SW480 (cell line): ENCODE results near the gene FAXC.
"Not testable (repeated sequence)": the region's sequence is repeated elsewhere in the genome, so short reads cannot be mapped to it uniquely, and the experiment has no call there.

Experiments used
- DNase-seq: peaks from one replicate; pipeline ENCODE4 v3.0.0-alpha.2; 2016; ENCODE audit warnings: low spot score

FAXC gene

GRCh38 chr6:99285881-99286280, 63.6 kb downstream of the FAXC start:
- DNase-seq = no peak

DNA sequence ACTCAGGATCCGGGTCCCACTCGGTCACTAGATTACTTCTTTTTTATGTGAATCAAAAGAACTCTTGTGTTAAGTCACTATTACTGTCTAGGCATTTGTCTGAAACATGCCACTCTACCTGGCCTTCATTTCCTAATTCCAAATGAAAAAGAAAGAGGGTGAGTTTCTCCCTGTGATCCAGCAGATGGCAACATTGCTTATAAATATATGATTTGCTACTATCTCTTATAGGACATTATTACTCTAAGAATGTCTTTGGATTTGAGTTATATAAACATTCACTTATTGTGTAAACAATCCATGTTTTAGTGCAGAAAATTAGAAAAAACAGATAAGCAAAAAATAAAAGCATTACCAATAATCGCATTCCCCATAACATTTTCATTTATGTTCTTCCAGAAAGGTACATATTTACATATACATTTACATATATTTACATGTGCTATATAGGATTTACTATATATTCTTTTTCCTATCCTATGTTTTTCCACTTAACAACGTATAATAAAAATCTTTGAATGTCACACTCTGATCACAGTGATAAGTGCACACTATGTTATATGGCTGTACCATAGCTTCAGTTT, 66.9 kb downstream of the FAXC start:
- DNase-seq = peak; percentile 45

- DNase-seq = no peak
These were observed 72.7 kb downstream of the FAXC start for GRCh38 chr6:99276747-99277146.

DNA sequence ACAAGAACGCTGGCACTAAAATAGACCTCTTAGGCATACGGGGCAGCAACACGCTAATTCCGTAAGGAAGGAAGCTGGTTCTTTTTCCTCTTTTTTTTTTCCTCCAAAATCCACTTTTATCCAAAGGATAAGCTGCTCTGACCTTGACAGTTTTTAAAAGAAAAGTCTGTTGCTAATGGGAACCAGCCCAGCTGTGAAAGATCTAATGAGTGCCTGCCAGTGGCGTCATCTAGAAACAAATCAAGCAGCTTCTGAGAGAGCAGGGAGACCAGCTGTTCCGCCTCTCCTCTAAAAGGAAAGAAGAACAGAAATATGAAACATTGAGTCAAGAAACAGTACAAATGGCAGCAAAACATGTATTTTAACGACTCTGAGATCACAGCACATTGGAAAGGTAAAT, 78.6 kb downstream of the FAXC start:
- DNase-seq = no peak

DNA sequence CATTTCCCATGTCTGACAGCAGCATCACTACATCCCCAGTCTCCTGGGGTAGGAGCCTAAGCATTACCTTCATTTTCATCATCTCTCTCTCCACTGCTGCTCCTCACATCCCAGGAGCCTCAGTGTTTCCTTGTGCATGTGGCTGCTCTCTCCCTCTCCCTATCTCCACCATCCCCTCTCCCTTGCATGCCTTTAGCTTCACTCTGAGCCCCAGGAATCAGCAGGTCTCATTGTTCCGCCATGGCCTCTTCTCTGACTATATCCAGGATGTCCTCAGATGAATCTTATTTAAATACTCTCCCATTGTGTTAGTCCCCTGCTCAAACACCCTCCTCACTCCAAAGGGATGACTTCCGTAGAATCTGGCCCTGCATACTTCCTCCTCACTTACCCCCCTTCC, 79.4 kb downstream of the FAXC start:
- DNase-seq = no peak

- no peak for DNase-seq
These were observed 80.3 kb downstream of the FAXC start for GRCh38 chr6:99269207-99269606.

DNA sequence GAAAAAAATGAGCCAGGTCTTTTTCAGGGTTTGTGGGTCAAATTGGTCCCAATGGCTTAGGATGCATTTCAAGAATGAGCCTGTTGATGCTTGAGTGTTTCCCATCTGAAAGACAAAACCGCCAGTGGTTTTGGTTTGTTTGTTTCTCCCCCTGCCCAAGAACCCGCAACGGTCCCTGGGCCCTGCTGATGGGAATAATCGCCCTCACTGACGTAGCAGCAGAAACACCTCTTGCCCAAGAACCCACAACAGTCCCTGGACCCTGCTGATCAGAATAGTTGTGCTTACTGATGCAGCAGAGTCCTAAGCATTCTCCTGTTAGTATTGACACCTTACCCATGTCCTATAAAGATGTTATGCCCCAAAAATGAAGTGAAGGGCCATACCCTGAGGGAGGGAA, 82.5 kb downstream of the FAXC start:
- not testable (repeated sequence) for DNase-seq

GRCh38 chr6:99265447-99265846, 84.0 kb downstream of the FAXC start:
- not testable (repeated sequence) for DNase-seq

- no peak for DNase-seq
These were observed 94.6 kb downstream of the FAXC start for GRCh38 chr6:99254616-99255550.

DNA sequence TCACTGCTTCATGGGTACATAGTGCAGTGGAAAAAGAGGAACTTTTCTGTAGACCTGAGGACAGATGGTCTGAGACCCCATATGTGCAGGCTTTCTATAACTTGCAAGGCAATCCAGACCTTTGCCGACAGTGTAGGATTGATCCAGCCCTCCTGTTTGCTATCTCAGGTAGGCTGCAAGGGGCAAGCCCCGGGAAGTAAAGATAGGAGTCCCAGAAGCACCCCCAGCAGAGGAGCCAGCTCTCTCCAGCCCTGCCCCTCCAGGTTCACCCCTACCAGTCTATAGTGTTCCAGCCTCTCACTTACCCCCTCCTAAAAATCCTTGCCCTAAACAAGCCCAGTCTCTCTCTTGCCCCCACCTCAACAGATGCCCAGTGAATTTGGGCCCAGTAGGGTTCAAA, 96.2 kb downstream of the FAXC start:
- DNase-seq = no peak

DNA sequence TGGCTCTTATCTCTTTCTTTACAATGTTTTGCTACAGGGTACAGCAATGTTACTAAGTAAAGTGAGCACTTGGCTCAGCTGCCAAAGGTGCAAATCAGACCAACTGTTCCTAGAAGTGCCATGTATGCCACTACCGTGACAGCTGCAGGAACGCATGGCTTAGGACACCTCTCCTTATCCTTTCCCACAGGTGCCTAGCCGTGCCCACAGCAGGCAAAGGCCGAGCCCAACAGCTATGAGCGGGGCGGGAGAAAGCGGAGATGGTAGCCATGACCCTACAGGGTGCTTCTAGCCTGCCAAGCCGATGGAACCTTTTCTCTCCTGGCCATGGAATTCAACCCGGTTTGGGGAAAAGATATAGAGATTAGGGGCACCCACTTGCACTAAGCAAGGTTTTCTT, 97.1 kb downstream of the FAXC start:
- no peak for DNase-seq

GRCh38 chr6:99250476-99250875, 99.0 kb downstream of the FAXC start:
- DNase-seq = no peak

GRCh38 chr6:99246602-99247001, 102.9 kb downstream of the FAXC start:
- DNase-seq = no peak

- DNase-seq = peak; percentile 42
These were observed 107.5 kb downstream of the FAXC start for GRCh38 chr6:99241905-99242534.

GRCh38 chr6:99236010-99236409, 113.5 kb downstream of the FAXC start:
- DNase-seq = no peak

DNA sequence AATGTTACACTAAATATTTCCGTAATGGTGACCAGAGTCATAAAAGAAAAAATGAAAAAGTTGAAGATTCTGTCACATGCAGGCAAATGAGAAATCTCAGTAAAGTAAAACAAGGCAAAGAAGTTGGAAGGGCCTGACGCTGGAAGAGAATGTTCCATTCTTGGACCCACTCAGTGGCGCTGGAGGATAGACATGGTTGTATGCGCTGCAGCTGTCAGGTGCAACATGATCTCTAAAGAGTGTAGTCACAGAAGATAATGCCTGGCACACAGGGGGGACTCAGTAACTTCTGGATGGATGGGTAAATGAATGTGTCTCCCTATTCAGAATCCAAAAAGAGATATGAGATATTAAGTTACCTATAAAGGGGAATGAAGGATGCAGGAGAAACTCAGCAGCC, 116.3 kb downstream of the FAXC start:
- no peak for DNase-seq

GRCh38 chr6:99232056-99232455, 117.4 kb downstream of the FAXC start:
- DNase-seq = peak; percentile 1

DNA sequence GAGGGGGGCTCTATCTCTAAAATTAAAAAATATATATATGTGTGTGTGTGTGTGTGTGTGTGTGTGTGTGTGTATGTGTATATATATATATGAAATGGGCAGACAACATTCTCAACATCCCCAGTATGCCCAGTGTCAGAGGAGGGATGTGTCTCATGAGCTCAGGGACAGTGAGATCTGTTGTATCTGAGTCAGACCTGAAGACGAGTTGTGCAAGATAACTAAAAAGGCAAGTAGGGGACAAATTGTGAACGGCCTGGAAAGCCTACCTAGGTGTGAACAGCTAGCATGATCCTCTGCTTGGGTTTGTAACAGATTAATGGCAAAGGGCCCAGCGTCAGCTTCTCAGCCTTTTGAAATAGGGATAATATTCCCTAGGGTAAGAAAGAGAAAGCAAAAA, 124.3 kb downstream of the FAXC start:
- no peak for DNase-seq
